ENCODE data around the gene EFR3B. TPM values are rescaled to one million over a fixed set of nuclear protein-coding genes. Genes with fewer than 3 reads are reported as not detected.
A peak's percentile ranks its signal among the peaks of the same experiment; 100 is the strongest.
"Not testable (repeated sequence)": the region's sequence is repeated elsewhere in the genome, so short reads cannot be mapped to it uniquely, and the experiment has no call there.

The EFR3B gene
- total RNA-seq, 1 donor from 2014 or later: 2.4 TPM

- Mint-ChIP-seq H3K27ac (ENCODE audit: unreplicated experiment) (no peak overlapping the region), H3K27me3 (ENCODE audit: low read depth) (no peaks in the 10 kb centered on the region), H3K36me3 (ENCODE audit: low read depth) (peaks cover 3% of the 10 kb centered on the region), H3K9me3 (ENCODE audit: low read depth) (no peaks in the 10 kb centered on the region), H3K4me3 (ENCODE audit: unreplicated experiment) (no peak overlapping the region), H3K4me1 (ENCODE audit: low read depth) (no peaks in the 10 kb centered on the region)
- no peak for DNase-seq (ENCODE audit: low spot score)
- no peak for TF ChIP-seq CTCF (IDR thresholded peaks at IDR 0.05)
Measured at GRCh38 chr2:25149646-25150045, 107.8 kb downstream of the EFR3B start.

- not testable (repeated sequence) for H3K4me1 Mint-ChIP-seq (ENCODE audit: low read depth); H3K36me3 Mint-ChIP-seq (ENCODE audit: low read depth); DNase-seq (ENCODE audit: low spot score); H3K27ac Mint-ChIP-seq (ENCODE audit: unreplicated experiment); H3K4me3 Mint-ChIP-seq (ENCODE audit: unreplicated experiment); H3K27me3 Mint-ChIP-seq (ENCODE audit: low read depth); H3K9me3 Mint-ChIP-seq (ENCODE audit: low read depth)
Measured at GRCh38 chr2:25150993-25151392, 109.1 kb downstream of the EFR3B start.

GRCh38 chr2:25151718-25152117 is 109.8 kb downstream of the EFR3B start:
- Mint-ChIP-seq H3K27ac (ENCODE audit: unreplicated experiment) (no peak overlapping the region), H3K9me3 (ENCODE audit: low read depth) (no peaks in the 10 kb centered on the region), H3K4me3 (ENCODE audit: unreplicated experiment) (no peak overlapping the region), H3K36me3 (ENCODE audit: low read depth) (peaks cover 6% of the 10 kb centered on the region), H3K27me3 (ENCODE audit: low read depth) (peaks cover 2% of the 10 kb centered on the region), H3K4me1 (ENCODE audit: low read depth) (no peaks in the 10 kb centered on the region)
- no peak for DNase-seq (ENCODE audit: low spot score)
- TF ChIP-seq CTCF (IDR thresholded peaks at IDR 0.05): no peak

GRCh38 chr2:25155401-25155800 is 113.5 kb downstream of the EFR3B start:
- H3K4me3 Mint-ChIP-seq (ENCODE audit: unreplicated experiment): no peak overlapping the region
- peaks cover 4% of the 10 kb centered on the region for H3K36me3 Mint-ChIP-seq (ENCODE audit: low read depth)
- no peak for DNase-seq (ENCODE audit: low spot score)
- no peaks in the 10 kb centered on the region for H3K9me3 Mint-ChIP-seq (ENCODE audit: low read depth)
- H3K27ac Mint-ChIP-seq (ENCODE audit: unreplicated experiment): no peak overlapping the region
- TF ChIP-seq CTCF (IDR thresholded peaks at IDR 0.05): no peak
- H3K4me1 Mint-ChIP-seq (ENCODE audit: low read depth): no peaks in the 10 kb centered on the region
- peaks cover 2% of the 10 kb centered on the region for H3K27me3 Mint-ChIP-seq (ENCODE audit: low read depth)

GRCh38 chr2:25158096-25158852 is 116.4 kb downstream of the EFR3B start:
- Mint-ChIP-seq H3K36me3 (ENCODE audit: low read depth) (peaks cover 3% of the 10 kb centered on the region), H3K4me3 (ENCODE audit: unreplicated experiment) (no peak overlapping the region), H3K27me3 (ENCODE audit: low read depth) (peaks cover 6% of the 10 kb centered on the region), H3K4me1 (ENCODE audit: low read depth) (no peaks in the 10 kb centered on the region), H3K9me3 (ENCODE audit: low read depth) (no peaks in the 10 kb centered on the region), H3K27ac (ENCODE audit: unreplicated experiment) (no peak overlapping the region)
- no peak for TF ChIP-seq CTCF (IDR thresholded peaks at IDR 0.05)
- DNase-seq (ENCODE audit: low spot score): peak; percentile 53

GRCh38 chr2:25159949-25160348 is 118.1 kb downstream of the EFR3B start:
- Mint-ChIP-seq H3K4me3 (ENCODE audit: unreplicated experiment) (no peak overlapping the region), H3K27ac (ENCODE audit: unreplicated experiment) (no peak overlapping the region), H3K27me3 (ENCODE audit: low read depth) (peaks cover 19% of the 10 kb centered on the region), H3K9me3 (ENCODE audit: low read depth) (no peaks in the 10 kb centered on the region), H3K4me1 (ENCODE audit: low read depth) (no peaks in the 10 kb centered on the region), H3K36me3 (ENCODE audit: low read depth) (peaks cover 3% of the 10 kb centered on the region)
- peak; percentile 18 for DNase-seq (ENCODE audit: low spot score)
- no peak for TF ChIP-seq CTCF (IDR thresholded peaks at IDR 0.05)

Data from chondrocyte (in vitro differentiated cells).